Fibroblast of the aortic adventitia (primary cell): Measurements from ENCODE around the gene TIFAB. TPM values are rescaled to one million over a fixed set of nuclear protein-coding genes. Genes with fewer than 3 reads are reported as not detected.

Source experiments
- DNase-seq: peaks from one replicate; pipeline ENCODE4 v3.0.0-alpha.2; 2010; ENCODE audit warnings: low read depth
- H3K4me3 ChIP-seq: 2 replicates; pipeline ENCODE4 v1.5.1; 2011; ENCODE audit warnings: low read depth, mild to moderate bottlenecking, control low read depth, low read length, moderate library complexity
- total RNA-seq: library from RNA; depleted of rRNA; stranded (reverse); fragments of >200 nt; gene quantifications from 2 replicates; pipeline ENCODE4 v1.2.3, GENCODE V29; 2012; ENCODE audit warnings: low replicate concordance
- TF ChIP-seq, protein P1 (sequence below): IDR thresholded peaks from 2 replicates; pipeline ENCODE4 v1.5.1; 2011; ENCODE audit warnings: mild to moderate bottlenecking, low read length, control low read depth, inconsistent platforms; ENCODE audit not compliant: insufficient read depth

Gene TIFAB
- total RNA-seq, 1 donor, result not detected

DNA sequence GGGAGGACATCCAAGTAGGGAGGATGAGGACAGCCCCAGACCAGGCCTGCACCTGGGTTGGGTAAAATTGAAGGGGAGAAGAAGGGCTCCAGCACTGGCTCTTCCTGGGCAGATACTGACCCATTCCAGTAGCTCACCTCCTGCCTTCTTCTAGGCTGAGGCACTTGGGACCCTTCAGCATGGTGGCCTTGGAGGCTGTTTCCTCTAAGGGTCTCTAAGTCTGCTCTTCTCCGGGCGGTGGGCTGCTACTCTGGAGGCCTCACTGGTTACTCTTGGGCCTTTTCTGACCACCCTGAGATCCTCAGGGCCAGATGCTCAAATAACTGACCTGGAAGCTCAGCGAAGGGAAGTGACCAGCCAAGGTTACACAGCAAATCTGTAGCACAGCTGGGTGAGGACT, 2.8 kb upstream of the TIFAB start:
- DNase-seq, result no peak
- H3K4me3 ChIP-seq, result no peak overlapping the region
- TF ChIP-seq, protein P1, sequence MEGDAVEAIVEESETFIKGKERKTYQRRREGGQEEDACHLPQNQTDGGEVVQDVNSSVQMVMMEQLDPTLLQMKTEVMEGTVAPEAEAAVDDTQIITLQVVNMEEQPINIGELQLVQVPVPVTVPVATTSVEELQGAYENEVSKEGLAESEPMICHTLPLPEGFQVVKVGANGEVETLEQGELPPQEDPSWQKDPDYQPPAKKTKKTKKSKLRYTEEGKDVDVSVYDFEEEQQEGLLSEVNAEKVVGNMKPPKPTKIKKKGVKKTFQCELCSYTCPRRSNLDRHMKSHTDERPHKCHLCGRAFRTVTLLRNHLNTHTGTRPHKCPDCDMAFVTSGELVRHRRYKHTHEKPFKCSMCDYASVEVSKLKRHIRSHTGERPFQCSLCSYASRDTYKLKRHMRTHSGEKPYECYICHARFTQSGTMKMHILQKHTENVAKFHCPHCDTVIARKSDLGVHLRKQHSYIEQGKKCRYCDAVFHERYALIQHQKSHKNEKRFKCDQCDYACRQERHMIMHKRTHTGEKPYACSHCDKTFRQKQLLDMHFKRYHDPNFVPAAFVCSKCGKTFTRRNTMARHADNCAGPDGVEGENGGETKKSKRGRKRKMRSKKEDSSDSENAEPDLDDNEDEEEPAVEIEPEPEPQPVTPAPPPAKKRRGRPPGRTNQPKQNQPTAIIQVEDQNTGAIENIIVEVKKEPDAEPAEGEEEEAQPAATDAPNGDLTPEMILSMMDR, result no peak

DNA sequence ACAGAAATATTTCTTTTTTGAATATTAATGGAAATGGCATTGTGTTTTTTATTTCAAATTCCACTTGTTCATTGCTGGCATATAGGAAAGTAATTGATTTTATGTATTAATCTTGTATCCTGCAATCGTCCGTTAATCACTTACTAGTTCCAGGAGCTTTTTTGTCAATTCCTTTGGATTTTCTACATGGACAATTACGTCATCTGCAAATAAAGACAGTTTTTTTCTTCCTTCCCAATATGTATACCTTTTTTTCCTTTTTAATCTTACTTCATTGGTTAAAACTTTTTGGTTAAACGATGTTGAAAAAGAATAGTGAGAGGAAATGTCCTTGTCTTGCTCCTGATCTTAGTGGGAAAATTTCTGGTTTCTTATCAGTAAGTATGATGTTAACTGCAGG, 1.5 kb upstream of the TIFAB start:
- TF ChIP-seq, protein P1, result no peak
- DNase-seq, result no peak
- no peak overlapping the region for H3K4me3 ChIP-seq

DNA sequence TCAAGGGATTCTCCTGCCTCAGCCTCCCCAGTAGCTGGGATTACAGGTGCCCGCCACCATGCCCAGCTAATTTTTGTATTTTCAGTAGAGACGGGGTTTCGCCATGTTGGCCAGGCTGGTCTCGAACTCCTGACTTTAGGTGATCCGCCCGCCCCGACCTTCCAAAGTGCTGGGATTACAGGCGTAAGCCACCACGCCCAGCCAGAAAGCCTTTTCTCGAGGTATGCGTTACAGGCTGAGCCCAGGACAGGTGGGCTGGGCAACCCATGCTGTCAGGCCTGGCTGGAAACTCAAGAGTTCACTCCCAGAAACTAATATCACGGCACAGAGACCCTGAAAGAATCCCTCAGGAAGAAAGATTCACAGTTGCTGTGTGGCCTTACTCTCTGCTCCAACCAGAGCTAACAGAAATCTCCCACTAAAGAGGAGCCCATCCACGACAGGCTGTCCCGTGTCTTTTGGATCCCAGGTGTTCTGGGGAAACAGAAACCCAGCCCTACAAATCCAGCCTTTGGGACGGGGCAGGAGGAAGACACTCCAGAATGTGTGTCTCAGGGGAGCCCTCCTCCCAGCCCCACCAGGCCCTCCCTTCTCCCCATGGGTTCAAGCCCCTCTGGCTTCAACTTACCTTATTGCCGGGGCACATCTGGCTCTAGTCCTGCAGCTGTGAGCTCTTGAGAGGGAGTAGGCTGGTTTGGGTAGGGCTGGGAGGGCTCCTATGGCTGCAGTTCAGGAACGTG, 400 bp downstream of the TIFAB start:
- no peak overlapping the region for H3K4me3 ChIP-seq
- TF ChIP-seq, protein P1, result no peak
- no peak for DNase-seq

DNA sequence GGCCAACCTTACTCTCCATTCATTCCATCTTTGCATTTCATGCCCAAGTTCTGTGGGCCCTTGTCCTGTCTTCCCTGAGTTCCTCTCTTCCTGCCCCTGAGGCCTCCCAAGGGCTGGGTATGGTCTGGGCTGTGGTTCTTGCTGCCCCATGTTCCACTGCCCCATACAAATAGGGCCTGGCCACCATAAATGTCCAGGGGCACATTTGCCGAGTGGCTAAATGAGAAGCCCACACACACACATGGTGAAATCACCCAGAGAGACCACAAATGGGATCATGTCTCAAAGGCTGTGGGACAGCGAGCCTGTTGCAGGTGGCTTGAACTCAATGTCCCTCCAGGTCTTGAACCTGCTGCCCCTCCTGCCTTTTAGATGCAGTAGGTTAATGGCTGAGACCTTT, 1.2 kb downstream of the TIFAB start:
- no peak for DNase-seq
- TF ChIP-seq, protein P1, result no peak
- no peak overlapping the region for H3K4me3 ChIP-seq

DNA sequence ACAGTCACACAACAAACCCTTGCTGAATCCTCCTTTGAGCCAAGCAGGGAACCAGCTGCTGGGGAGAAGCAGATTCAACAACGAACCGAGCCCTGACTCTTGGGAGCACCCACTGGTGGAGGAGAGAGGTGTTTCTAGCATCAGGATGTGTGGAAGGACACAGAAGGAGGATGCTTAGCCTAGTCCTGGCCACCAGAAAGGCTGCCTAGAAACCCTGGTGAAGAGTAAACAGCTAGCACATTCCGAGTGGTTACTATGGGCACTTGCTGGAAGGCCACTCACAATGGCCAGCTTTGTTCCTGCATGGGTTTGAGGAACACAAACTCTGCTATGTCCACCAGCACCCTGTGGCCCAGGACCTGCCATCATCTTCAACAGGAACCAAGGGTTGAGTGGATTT, 1.8 kb downstream of the TIFAB start:
- no peak for DNase-seq
- TF ChIP-seq, protein P1, result no peak
- H3K4me3 ChIP-seq, result no peak overlapping the region

DNA sequence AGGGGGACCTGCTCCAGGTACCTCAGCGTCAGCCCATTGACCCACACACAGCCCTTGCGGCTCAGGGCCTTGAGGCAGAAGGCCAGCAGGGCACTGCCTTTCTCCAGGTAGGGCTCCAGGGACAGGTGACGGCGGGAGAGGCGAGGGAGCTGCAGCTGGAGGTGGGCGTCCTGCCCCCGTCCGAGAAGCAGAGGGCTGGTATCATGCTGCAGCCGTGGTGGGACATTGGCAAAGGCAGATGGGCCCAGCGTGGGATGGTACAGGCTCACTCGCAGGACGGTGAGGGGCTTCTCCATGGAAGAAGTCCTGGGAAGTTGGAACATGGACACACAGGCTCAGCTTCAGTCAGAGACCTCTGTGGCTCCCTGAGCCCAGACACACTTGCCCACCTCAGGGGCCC, 2.5 kb downstream of the TIFAB start:
- H3K4me3 ChIP-seq, result no peak overlapping the region
- DNase-seq, result no peak
- TF ChIP-seq, protein P1, result no peak
